GM12878 (cell line): Measurements from ENCODE around the gene ARPC5L. TPM values are rescaled to one million over a fixed set of nuclear protein-coding genes. Genes with fewer than 3 reads are reported as not detected.

Experiments used
- ATAC-seq: fragments of 200-7000 bp; cut with Tn5 transposase; 3 replicates; pipeline ENCODE4 v1.9.1; 2020; ENCODE audit warnings: mild to moderate bottlenecking, moderate library complexity
- BruUV-seq: library from RNA; stranded (reverse); fragments of 400-500 nt; replicated peaks from 2 replicates; lab custom pipeline; 2021; lab: Mats Ljungman, UMichigan
- CTCF ChIA-PET: fragments of 300-600 bp; sonication (Branson Sonifier 250); formaldehyde crosslinking; extraction: SDS; loops from one replicate; lab custom pipeline; 2021; ENCODE audit warnings: inconsistent platforms; lab: Yijun Ruan, JAX
- POLR2A ChIA-PET: fragments of 350-600 bp; formaldehyde crosslinking; extraction: SDS; loops from one replicate; lab custom pipeline; 2021; ENCODE audit warnings: inconsistent platforms; lab: Charles Lee
- RAD21 ChIA-PET: fragments of 300-600 bp; sonication (Branson Sonifier 250); formaldehyde crosslinking; loops from one replicate; lab custom pipeline; 2023; ENCODE audit warnings: antibody characterized with exemption; ENCODE audit not compliant: unreplicated experiment; lab: Charles Lee
- SMC1A ChIA-PET: fragments of 300-600 bp; sonication (Branson Sonifier 250); formaldehyde crosslinking; loops from one replicate; lab custom pipeline; 2023; ENCODE audit not compliant: unreplicated experiment, uncharacterized antibody; lab: Charles Lee
- DNase-seq: peaks from one replicate; pipeline ENCODE4 v3.0.0-alpha.2; 2011; ENCODE audit warnings: low read depth, low spot score
- FAIRE-seq: peaks from 3 replicates; lab custom pipeline; 2011; peaks lifted over from hg19 to GRCh38; lab: Jason Lieb, UNC
- H2AFZ ChIP-seq: 2 replicates; pipeline ENCODE4 v1.6.0; 2011; ENCODE audit warnings: low read depth, low read length, control low read depth; ENCODE audit not compliant: control insufficient read depth
- H3K27ac ChIP-seq: 2 replicates; pipeline ENCODE4 v1.5.1; 2011; ENCODE audit warnings: control low read depth; ENCODE audit not compliant: control insufficient read depth, insufficient read depth
- H3K27me3 ChIP-seq, 2 experiments: replicated peaks in 1 of 2; 2 replicates each; pipeline versions ENCODE4 v1.6.0 to v1.6.1; 2011; ENCODE audit warnings: low read length in 1 of 2; ENCODE audit not compliant: control insufficient read depth in 2 of 2, insufficient read depth in 2 of 2
- H3K36me3 ChIP-seq, 2 experiments: 2 replicates each; pipeline ENCODE4 v1.5.1; 2011; ENCODE audit warnings: low read length in 1 of 2; ENCODE audit not compliant: control insufficient read depth in 2 of 2, insufficient read depth in 2 of 2
- H3K4me1 ChIP-seq: 2 replicates; pipeline ENCODE4 v1.6.1; 2011; ENCODE audit warnings: mild to moderate bottlenecking, low read length, moderate library complexity, mixed read lengths; ENCODE audit not compliant: control insufficient read depth, insufficient read depth
- H3K4me2 ChIP-seq: 2 replicates; pipeline ENCODE4 v1.6.0; 2011; ENCODE audit warnings: control low read depth; ENCODE audit not compliant: control insufficient read depth, insufficient read depth
- H3K4me3 ChIP-seq: fragments of 200-600 bp; sonication (generic); 2 replicates; pipeline ENCODE4 v1.5.1; 2016
- H3K79me2 ChIP-seq: 2 replicates; pipeline ENCODE4 v1.6.0; 2011; ENCODE audit warnings: low read length; ENCODE audit not compliant: control insufficient read depth, insufficient read depth
- H3K9ac ChIP-seq: 2 replicates; pipeline ENCODE4 v1.8.0; 2011; ENCODE audit warnings: low read length, control low read depth, mixed read lengths; ENCODE audit not compliant: control insufficient read depth, insufficient read depth
- H3K9me3 ChIP-seq: replicated peaks from 3 replicates; pipeline ENCODE4 v1.5.1; 2011; ENCODE audit warnings: mild to moderate bottlenecking, low read length; ENCODE audit not compliant: control insufficient read depth, insufficient read depth
- H4K20me1 ChIP-seq: 2 replicates; pipeline ENCODE4 v1.6.0; 2011; ENCODE audit not compliant: control insufficient read depth, insufficient read depth
- BCL11A ChIP-seq: IDR thresholded peaks from 2 replicates; pipeline ENCODE4 v1.6.1; 2011; ENCODE audit warnings: low read depth, low read length
- EZH2 ChIP-seq: IDR thresholded peaks from 2 replicates; pipeline ENCODE4 v1.6.1; 2012; ENCODE audit warnings: low read depth, mild to moderate bottlenecking, control low read depth, inconsistent platforms, low read length, borderline replicate concordance; ENCODE audit not compliant: control insufficient read depth
- HDAC2 ChIP-seq: fragments of 200-600 bp; sonication (generic); IDR thresholded peaks from 2 replicates; pipeline ENCODE4 v1.6.1; 2017
- HDGF ChIP-seq: fragments of 450-650 bp; IDR thresholded peaks from 2 replicates; pipeline ENCODE4 v1.6.1; 2016; ENCODE audit warnings: antibody characterized with exemption
- IKZF2 ChIP-seq, 2 experiments: fragments of 450-650 bp; IDR thresholded peaks; 2 replicates each; pipeline ENCODE4 v1.6.1; 2017; ENCODE audit warnings: mild to moderate bottlenecking in 2 of 2, moderate library complexity in 2 of 2
- KLF5 ChIP-seq: fragments of 450-650 bp; IDR thresholded peaks from 2 replicates; pipeline ENCODE4 v1.6.1; 2014; ENCODE audit warnings: mild to moderate bottlenecking; ENCODE audit not compliant: partially characterized antibody
- MTA3 ChIP-seq: IDR thresholded peaks from 2 replicates; pipeline ENCODE4 v1.6.1; 2012; ENCODE audit warnings: low read length, inconsistent platforms, borderline replicate concordance
- NR2C1 ChIP-seq: fragments of 450-650 bp; IDR thresholded peaks from 2 replicates; pipeline ENCODE4 v1.6.1; 2017; ENCODE audit warnings: antibody characterized with exemption, mild to moderate bottlenecking, moderate library complexity
- POLR2AphosphoS5 ChIP-seq: IDR thresholded peaks from 2 replicates; pipeline ENCODE4 v1.6.1; 2011; ENCODE audit warnings: mild to moderate bottlenecking, low read length, inconsistent platforms
- SMAD1 ChIP-seq: fragments of 450-650 bp; IDR thresholded peaks from 2 replicates; pipeline ENCODE4 v1.6.1; 2018; ENCODE audit warnings: mild to moderate bottlenecking, low read depth; ENCODE audit not compliant: partially characterized antibody
- TCF7 ChIP-seq: IDR thresholded peaks from 2 replicates; pipeline ENCODE4 v1.6.1; 2014; ENCODE audit warnings: antibody characterized with exemption, borderline replicate concordance
- ZNF217 ChIP-seq: fragments of 450-650 bp; IDR thresholded peaks from 2 replicates; pipeline ENCODE4 v1.6.1; 2017; ENCODE audit warnings: antibody characterized with exemption, mild to moderate bottlenecking
- ZSCAN29 ChIP-seq: fragments of 450-650 bp; IDR thresholded peaks from 2 replicates; pipeline ENCODE4 v1.6.1; 2017; ENCODE audit warnings: mild to moderate bottlenecking, moderate library complexity
- WGBS: methylation state at CpG from one replicate; pipeline ENCODE4 v1.1.6; 2016; ENCODE audit warnings: low lambda C conversion rate; ENCODE audit not compliant: insufficient replicate concordance, insufficient coverage; ENCODE audit errors: missing lambda C conversion rate; 5-methylcytosine and 5-hydroxymethylcytosine counted together
- in situ Hi-C: fragments of 300-500 bp; cut with MboI; formaldehyde crosslinking; loops from 9 replicates; pipeline ENCODE4 v1.14.3; 2018; ENCODE audit warnings: mixed read lengths
- intact Hi-C: fragments of 100-400 bp; cut with micrococcal nuclease; formaldehyde crosslinking; loops from one replicate; pipeline ENCODE4 v1.14.2; 2022; ENCODE audit not compliant: unreplicated experiment
- polyA plus RNA-seq, 11 experiments: library from polyadenylated mRNA; depleted of rRNA in 4 of 11; unstranded in 6 of 11; stranded (reverse) in 5 of 11; fragments of >200 nt; fragmentation: Nextera tagmentation in 4 of 11; fragmentation: Illumina TruSeq in 1 of 11; extraction: Ambion mirVana in 4 of 11; extraction: Trizol in 1 of 11; gene quantifications; 1 replicate in 1 of 11; 2 replicates in 10 of 11; pipeline versions ENCODE4 v1.2.1 to v1.2.3, GENCODE V29; 2011 to 2016; ENCODE audit warnings: inconsistent platforms in 2 of 11, missing spikeins in 2 of 11, low read depth in 1 of 11
- total RNA-seq, 4 experiments: library from RNA; depleted of rRNA in 3 of 4; stranded (reverse); fragments of >200 nt in 3 of 4; fragmentation: Illumina TruSeq in 1 of 4; extraction: Trizol in 1 of 4; gene quantifications; 2 replicates each; pipeline versions ENCODE4 v1.2.1 to v1.2.3, GENCODE V29; 2013 to 2021
- TF ChIP-seq, protein P1 (sequence below): IDR thresholded peaks from 2 replicates; pipeline ENCODE4 v1.6.1; 2011; ENCODE audit warnings: mild to moderate bottlenecking, low read depth, low read length, moderate library complexity; ENCODE audit not compliant: insufficient replicate concordance
- TF ChIP-seq, protein P2 (sequence below): IDR thresholded peaks from 2 replicates; pipeline ENCODE4 v1.6.1; 2012; ENCODE audit warnings: mild to moderate bottlenecking, low read depth, low read length
- TF ChIP-seq, protein P3 (sequence below): IDR thresholded peaks from 2 replicates; pipeline ENCODE4 v1.6.1; 2011; ENCODE audit warnings: borderline replicate concordance, low read depth, mild to moderate bottlenecking, moderate library complexity, low read length; ENCODE audit not compliant: insufficient read depth, poor library complexity, severe bottlenecking

The ARPC5L gene
- total and polyA plus RNA-seq, 10 of the 15 experiments (the other 5 are each of a cell fraction or from before 2014, with no cell fraction given), result 42.3 to 207 (median 104) TPM

DNA sequence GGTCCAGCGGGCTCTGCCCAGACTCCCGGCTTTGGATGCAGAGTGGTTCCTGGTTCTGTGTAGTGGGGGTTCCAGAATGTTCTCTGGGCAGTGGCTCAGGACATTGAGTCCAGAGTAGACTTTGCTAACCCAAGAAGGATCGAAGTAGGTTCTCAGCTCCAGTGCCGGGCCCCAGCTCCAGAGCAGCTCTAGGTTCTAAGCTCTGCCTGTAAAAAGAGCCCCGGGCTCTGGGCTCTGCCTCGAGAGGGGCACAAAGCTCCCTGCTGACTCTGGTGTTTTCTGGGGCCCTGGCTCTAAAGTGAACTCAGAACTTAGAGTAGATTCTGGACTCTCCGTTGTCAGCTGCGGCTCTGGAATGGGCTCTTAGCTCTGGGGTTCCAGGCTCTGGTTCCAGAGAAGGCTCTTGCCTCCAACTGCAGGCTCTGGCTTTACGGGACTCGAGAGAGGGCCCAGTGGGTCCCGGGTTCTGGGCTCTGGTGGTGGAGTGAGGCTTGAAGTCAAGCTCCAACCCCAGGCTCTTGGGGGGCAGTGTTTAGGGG is 8.3 kb upstream of the ARPC5L start:
- WGBS, result 74% methylated on average over 11 of the region's 11 CpGs
- intact Hi-C loops, result loop anchor here (1.0 to 5.0 kb wide), 4 partner anchors 41 to 236 kb away; no protein-coding TSS in a partner anchor
- Histone ChIP-seq H3K9me3 (no peaks in the 10 kb centered on the region), H3K36me3 (peaks cover 16 to 20% of the 10 kb centered on the region in 2 experiments; a peak in 3 of 4 replicates), H3K4me2 (peak overlapping the region; percentile 98), H2AFZ (no peak overlapping the region; the same call in 1 of the 2 replicates), H3K4me1 (peaks cover 5% of the 10 kb centered on the region), H3K79me2 (peaks cover 9% of the 10 kb centered on the region), H4K20me1 (peaks cover 4% of the 10 kb centered on the region; the same call in 1 of the 2 replicates), H3K27me3 (no peaks in the 10 kb centered on the region), H3K4me3 (0 out of 2 replicates have a peak overlapping the region, but pooled peaks have one; percentile 51), H3K9ac (no peak overlapping the region), H3K27ac (no peak overlapping the region)
- POLR2A ChIA-PET, result interaction anchor here (1.0 to 2.2 kb wide), 7 partner anchors 9 to 85 kb away, joined by 3 to 8 read pairs (median 4); partner anchors contain the start of genes ARPC5L, NR6A1 and OLFML2A
- RAD21 ChIA-PET, result interaction anchor here (0.5 to 9.5 kb wide), 23 partner anchors 8 to 293 kb away, joined by 3 to 180 read pairs (median 6); partner anchors contain the start of genes ARPC5L, NR6A1, OLFML2A and RPL35
- DNase-seq (no peak), ATAC-seq (no peak), FAIRE-seq (no peak)
- in situ Hi-C loops, result loop anchor here (5.0 to 25.0 kb wide), 2 partner anchors 81 to 1941 kb away; partner anchors contain the start of genes NR6A1, RC3H2 and ZBTB6
- BruUV-seq, result no TSS peak
- CTCF ChIA-PET, result interaction anchor here (0.6 to 26.5 kb wide), 37 partner anchors 9 to 518 kb away, joined by 3 to 575 read pairs (median 5); partner anchors contain the start of genes ARPC5L, NR6A1, OLFML2A and RPL35
- SMC1A ChIA-PET, result interaction anchor here (0.6 to 12.1 kb wide), 19 partner anchors 9 to 290 kb away, joined by 3 to 233 read pairs (median 5); partner anchors contain the start of genes ARPC5L, NR6A1, OLFML2A and RPL35
- no peak for TF ChIP-seq NR2C1
- TF ChIP-seq HDAC2, result no peak
- no peak for TF ChIP-seq ZNF217
- no peak for TF ChIP-seq BCL11A
- no peak for TF ChIP-seq POLR2AphosphoS5
- TF ChIP-seq SMAD1, result no peak
- TF ChIP-seq, protein P1, sequence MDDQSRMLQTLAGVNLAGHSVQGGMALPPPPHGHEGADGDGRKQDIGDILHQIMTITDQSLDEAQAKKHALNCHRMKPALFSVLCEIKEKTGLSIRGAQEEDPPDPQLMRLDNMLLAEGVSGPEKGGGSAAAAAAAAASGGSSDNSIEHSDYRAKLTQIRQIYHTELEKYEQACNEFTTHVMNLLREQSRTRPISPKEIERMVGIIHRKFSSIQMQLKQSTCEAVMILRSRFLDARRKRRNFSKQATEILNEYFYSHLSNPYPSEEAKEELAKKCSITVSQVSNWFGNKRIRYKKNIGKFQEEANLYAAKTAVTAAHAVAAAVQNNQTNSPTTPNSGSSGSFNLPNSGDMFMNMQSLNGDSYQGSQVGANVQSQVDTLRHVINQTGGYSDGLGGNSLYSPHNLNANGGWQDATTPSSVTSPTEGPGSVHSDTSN, result no peak
- no peak for TF ChIP-seq ZSCAN29
- TF ChIP-seq IKZF2 (IDR thresholded peaks at IDR 0.05), result no peak
- TF ChIP-seq HDGF, result no peak
- TF ChIP-seq EZH2, result no peak
- TF ChIP-seq, protein P2, sequence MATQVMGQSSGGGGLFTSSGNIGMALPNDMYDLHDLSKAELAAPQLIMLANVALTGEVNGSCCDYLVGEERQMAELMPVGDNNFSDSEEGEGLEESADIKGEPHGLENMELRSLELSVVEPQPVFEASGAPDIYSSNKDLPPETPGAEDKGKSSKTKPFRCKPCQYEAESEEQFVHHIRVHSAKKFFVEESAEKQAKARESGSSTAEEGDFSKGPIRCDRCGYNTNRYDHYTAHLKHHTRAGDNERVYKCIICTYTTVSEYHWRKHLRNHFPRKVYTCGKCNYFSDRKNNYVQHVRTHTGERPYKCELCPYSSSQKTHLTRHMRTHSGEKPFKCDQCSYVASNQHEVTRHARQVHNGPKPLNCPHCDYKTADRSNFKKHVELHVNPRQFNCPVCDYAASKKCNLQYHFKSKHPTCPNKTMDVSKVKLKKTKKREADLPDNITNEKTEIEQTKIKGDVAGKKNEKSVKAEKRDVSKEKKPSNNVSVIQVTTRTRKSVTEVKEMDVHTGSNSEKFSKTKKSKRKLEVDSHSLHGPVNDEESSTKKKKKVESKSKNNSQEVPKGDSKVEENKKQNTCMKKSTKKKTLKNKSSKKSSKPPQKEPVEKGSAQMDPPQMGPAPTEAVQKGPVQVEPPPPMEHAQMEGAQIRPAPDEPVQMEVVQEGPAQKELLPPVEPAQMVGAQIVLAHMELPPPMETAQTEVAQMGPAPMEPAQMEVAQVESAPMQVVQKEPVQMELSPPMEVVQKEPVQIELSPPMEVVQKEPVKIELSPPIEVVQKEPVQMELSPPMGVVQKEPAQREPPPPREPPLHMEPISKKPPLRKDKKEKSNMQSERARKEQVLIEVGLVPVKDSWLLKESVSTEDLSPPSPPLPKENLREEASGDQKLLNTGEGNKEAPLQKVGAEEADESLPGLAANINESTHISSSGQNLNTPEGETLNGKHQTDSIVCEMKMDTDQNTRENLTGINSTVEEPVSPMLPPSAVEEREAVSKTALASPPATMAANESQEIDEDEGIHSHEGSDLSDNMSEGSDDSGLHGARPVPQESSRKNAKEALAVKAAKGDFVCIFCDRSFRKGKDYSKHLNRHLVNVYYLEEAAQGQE, result no peak
- TF ChIP-seq TCF7, result no peak
- TF ChIP-seq KLF5, result no peak
- TF ChIP-seq MTA3, result no peak
- TF ChIP-seq, protein P3, sequence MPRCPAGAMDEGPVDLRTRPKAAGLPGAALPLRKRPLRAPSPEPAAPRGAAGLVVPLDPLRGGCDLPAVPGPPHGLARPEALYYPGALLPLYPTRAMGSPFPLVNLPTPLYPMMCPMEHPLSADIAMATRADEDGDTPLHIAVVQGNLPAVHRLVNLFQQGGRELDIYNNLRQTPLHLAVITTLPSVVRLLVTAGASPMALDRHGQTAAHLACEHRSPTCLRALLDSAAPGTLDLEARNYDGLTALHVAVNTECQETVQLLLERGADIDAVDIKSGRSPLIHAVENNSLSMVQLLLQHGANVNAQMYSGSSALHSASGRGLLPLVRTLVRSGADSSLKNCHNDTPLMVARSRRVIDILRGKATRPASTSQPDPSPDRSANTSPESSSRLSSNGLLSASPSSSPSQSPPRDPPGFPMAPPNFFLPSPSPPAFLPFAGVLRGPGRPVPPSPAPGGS, result no peak
